ENCODE data around the gene MTFR1L. TPM values are rescaled to one million over a fixed set of nuclear protein-coding genes. Genes with fewer than 3 reads are reported as not detected.

Gene MTFR1L
- total and polyA plus RNA-seq, 9 of the 15 experiments (the other 6 are each of a cell fraction or from before 2014, with no cell fraction given), result 41.4 to 98.5 (median 53.7) TPM

GRCh38 chr1:25875154-25875855 lies 55.6 kb downstream of the MTFR1L start, which contains the start of gene PAQR7 (continued):
- no peak; the same call in 1 of the 2 replicates for TF ChIP-seq ZBTB40 (IDR thresholded peaks at IDR 0.05)
- TF ChIP-seq ZBTB40 (CRISPR knock-in tag; IDR thresholded peaks at IDR 0.05), result no peak; the same call in 1 of the 2 replicates
- TF ChIP-seq MAFF (IDR thresholded peaks at IDR 0.05; ENCODE audit: low read length), result no peak
- TF ChIP-seq ZBTB11 (CRISPR knock-in tag; IDR thresholded peaks at IDR 0.05), result peak in 1 of 3 experiments; percentile 51; a peak in 2 of 6 replicates
- peak; percentile 97 for TF ChIP-seq NR3C1 (CRISPR knock-in tag; IDR thresholded peaks at IDR 0.05)
- TF ChIP-seq SIN3B (IDR thresholded peaks at IDR 0.05; ENCODE audit: low read depth), result peak; percentile 70; the same call in 1 of the 2 replicates
- TF ChIP-seq ZKSCAN1 (IDR thresholded peaks at IDR 0.05; ENCODE audit: low read depth, low read length), result no peak
- peak; percentile 54; the same call in 1 of the 2 replicates for TF ChIP-seq TOE1 (IDR thresholded peaks at IDR 0.05; ENCODE audit: borderline replicate concordance)
- peak; percentile 92 for TF ChIP-seq TOE1 (CRISPR knock-in tag; IDR thresholded peaks at IDR 0.05; ENCODE audit: borderline replicate concordance, low read depth)
- peak; percentile 48 for TF ChIP-seq PCBP1 (IDR thresholded peaks at IDR 0.05; ENCODE audit: low read depth, low read length, poor library complexity, severe bottlenecking)
- peak; percentile 97; the same call in 1 of the 2 replicates for TF ChIP-seq FOXP4 (CRISPR knock-in tag; IDR thresholded peaks at IDR 0.05; ENCODE audit: borderline replicate concordance)
